Transverse colon (tissue), 4 donors: ENCODE measurements around the gene NKAIN2. TPM values are rescaled to one million over a fixed set of nuclear protein-coding genes. Genes with fewer than 3 reads are reported as not detected.

ENCODE experiments used
- DNase-seq: peaks from one replicate; pipeline ENCODE4 v3.0.0-alpha.2; 2019
- H3K27ac ChIP-seq, 4 donors: fragments of 200-600 bp; sonication (generic); 2 replicates each; pipeline ENCODE4 v1.5.1; 2016 to 2018; ENCODE audit warnings: inconsistent platforms in 4 of 4
- H3K27me3 ChIP-seq: fragments of 200-600 bp; sonication (generic); 2 replicates; pipeline ENCODE4 v1.5.1; 2017; ENCODE audit warnings: inconsistent platforms
- H3K36me3 ChIP-seq, 4 donors: fragments of 200-600 bp; sonication (generic); 2 replicates each; pipeline ENCODE4 v1.5.1; 2017 to 2019; ENCODE audit warnings: inconsistent platforms in 4 of 4
- H3K4me1 ChIP-seq, 4 donors: fragments of 200-600 bp; sonication (generic); 2 replicates each; pipeline ENCODE4 v1.5.1; 2017 to 2020; ENCODE audit warnings: inconsistent platforms in 4 of 4
- H3K4me3 ChIP-seq, 4 donors: fragments of 200-600 bp; sonication (generic); 1 replicate in 1 of 4; 2 replicates in 3 of 4; pipeline versions ENCODE4 v1.5.1 to v1.6.1; 2017 to 2019; ENCODE audit warnings: inconsistent platforms in 4 of 4
- H3K9me3 ChIP-seq, 2 donors: fragments of 200-600 bp; sonication (generic); 2 replicates each; pipeline ENCODE4 v1.5.1; 2017 to 2019; ENCODE audit warnings: inconsistent platforms in 2 of 2
- CTCF ChIP-seq, 5 experiments: fragments of 200-600 bp in 3 of 5; fragments of 450-650 bp in 2 of 5; sonication (generic) in 3 of 5; IDR thresholded peaks; 1 replicate in 2 of 5; 2 replicates in 3 of 5; pipeline ENCODE4 v1.5.1; 2016 to 2017; ENCODE audit warnings: antibody characterized with exemption in 5 of 5, inconsistent platforms in 3 of 5, mild to moderate bottlenecking in 2 of 5, moderate library complexity in 1 of 5
- EP300 ChIP-seq: sonication (generic); formaldehyde crosslinking; IDR thresholded peaks from one replicate; pipeline ENCODE4 v1.6.1; 2017; ENCODE audit warnings: antibody characterized with exemption, low read depth
- POLR2A ChIP-seq: fragments of 450-650 bp; IDR thresholded peaks from one replicate; pipeline ENCODE4 v1.6.1; 2016; ENCODE audit warnings: antibody characterized with exemption, mild to moderate bottlenecking, moderate library complexity
- POLR2AphosphoS5 ChIP-seq, 3 donors: sonication (generic); formaldehyde crosslinking; IDR thresholded peaks; one replicate each; pipeline ENCODE4 v1.6.1; 2016; ENCODE audit warnings: antibody characterized with exemption in 3 of 3
- WGBS, 2 donors: methylation state at CpG; one replicate each; pipeline ENCODE4 v1.1.5; 2018; ENCODE audit warnings: low coverage in 1 of 2; 5-methylcytosine and 5-hydroxymethylcytosine counted together
- in situ Hi-C, 4 donors: fragments of 200-750 bp; cut with MboI; loops; one replicate each; pipeline versions ENCODE4 v1.15.0 to v1.15.1; 2017; ENCODE audit warnings: low sequenced_read_pairs in 3 of 4, low pct_ligation_motif_present in 1 of 4, low pct_unique_long_range_greater_than_20kb in 1 of 4
- intact Hi-C: fragments of 100-400 bp; cut with DNase I; formaldehyde crosslinking; loops from one replicate; pipeline ENCODE4 v1.15.1; 2023; ENCODE audit warnings: low total_unique reads
- total RNA-seq, 4 donors: library from RNA; depleted of rRNA; stranded (reverse); fragments of >200 nt; gene quantifications; one replicate each; pipeline ENCODE4 v1.1.0, GENCODE V29; 2016

The NKAIN2 gene
- total RNA-seq, 4 donors from 2014 or later: 0.32 TPM; not detected in 3

GRCh38 chr6:124073021-124073420 is 269.4 kb downstream of the NKAIN2 start:
- DNase-seq: no peak
- WGBS, 2 donors: 67 to 68% methylated on average over 4 to 6 of the region's 6 CpGs
- in situ Hi-C loops: no loop called here
- Histone ChIP-seq H3K27ac (no peak overlapping the region), H3K9me3 (no peaks in the 10 kb centered on the region), H3K4me3 (no peak overlapping the region), H3K27me3 (no peaks in the 10 kb centered on the region), H3K36me3 (no peaks in the 10 kb centered on the region), H3K4me1 (no peaks in the 10 kb centered on the region)
- intact Hi-C loops: no loop called here
- TF ChIP-seq CTCF (IDR thresholded peaks at IDR 0.05) (no peak), EP300 (no peak), POLR2AphosphoS5 (IDR thresholded peaks at IDR 0.05) (no peak), POLR2A (no peak)

GRCh38 chr6:124073820-124074587 is 270.3 kb downstream of the NKAIN2 start:
- H3K36me3 ChIP-seq: no peaks in the 10 kb centered on the region
- no peak overlapping the region for H3K4me3 ChIP-seq
- no peak overlapping the region for H3K27ac ChIP-seq
- intact Hi-C loops (no loop called here), in situ Hi-C loops (no loop called here)
- H3K9me3 ChIP-seq: no peaks in the 10 kb centered on the region
- no peaks in the 10 kb centered on the region for H3K4me1 ChIP-seq
- no peaks in the 10 kb centered on the region for H3K27me3 ChIP-seq
- no peak for DNase-seq
- TF ChIP-seq POLR2A (no peak), EP300 (no peak), POLR2AphosphoS5 (IDR thresholded peaks at IDR 0.05) (no peak), CTCF (IDR thresholded peaks at IDR 0.05) (no peak)
- WGBS, 2 donors: 70 to 72% methylated on average over 6 of the region's 6 CpGs

- H3K9me3 ChIP-seq: no peaks in the 10 kb centered on the region
- no peaks in the 10 kb centered on the region for H3K4me1 ChIP-seq
- no peak overlapping the region for H3K4me3 ChIP-seq
- intact Hi-C loops: no loop called here
- no peaks in the 10 kb centered on the region for H3K27me3 ChIP-seq
- no peak for DNase-seq
- TF ChIP-seq EP300 (no peak), POLR2A (no peak), CTCF (IDR thresholded peaks at IDR 0.05) (no peak), POLR2AphosphoS5 (IDR thresholded peaks at IDR 0.05) (no peak)
- H3K36me3 ChIP-seq: no peaks in the 10 kb centered on the region
- no peak overlapping the region for H3K27ac ChIP-seq
- in situ Hi-C loops: no loop called here
- WGBS, 2 donors: 82% methylated on average over 5 of the region's 5 CpGs
Observed at GRCh38 chr6:124074606-124075005, 270.9 kb downstream of the NKAIN2 start.

GRCh38 chr6:124076336-124077048 is 272.8 kb downstream of the NKAIN2 start:
- intact Hi-C loops: no loop called here
- no peak for DNase-seq
- Histone ChIP-seq H3K4me1 (no peaks in the 10 kb centered on the region), H3K27me3 (no peaks in the 10 kb centered on the region), H3K27ac (no peak overlapping the region), H3K36me3 (no peaks in the 10 kb centered on the region), H3K9me3 (no peaks in the 10 kb centered on the region), H3K4me3 (no peak overlapping the region)
- 33 to 39% methylated on average over 5 of the region's 5 CpGs for WGBS, 2 donors
- in situ Hi-C loops: no loop called here
- TF ChIP-seq CTCF (IDR thresholded peaks at IDR 0.05) (no peak), POLR2A (no peak), EP300 (no peak), POLR2AphosphoS5 (IDR thresholded peaks at IDR 0.05) (no peak)
